Nephron (organoid): Measurements from ENCODE around the gene SNTA1.
"Not testable (repeated sequence)": the region's sequence is repeated elsewhere in the genome, so short reads cannot be mapped to it uniquely, and the experiment has no call there.

Experiments used
- H3K27ac Mint-ChIP-seq, 3 experiments: 2 replicates each; pipeline ENCODE4 v1.8.0; 2020; ENCODE audit warnings: mixed read lengths in 3 of 3, mild to moderate bottlenecking in 2 of 3, moderate library complexity in 1 of 3
- H3K27me3 Mint-ChIP-seq: 2 replicates; pipeline ENCODE4 v1.8.0; 2021; ENCODE audit warnings: low read depth, mild to moderate bottlenecking, moderate library complexity, mixed read lengths
- H3K36me3 Mint-ChIP-seq: 2 replicates; pipeline ENCODE4 v1.8.0; 2020; ENCODE audit warnings: low read depth, mixed read lengths
- H3K4me1 Mint-ChIP-seq: 2 replicates; pipeline ENCODE4 v1.8.0; 2020; ENCODE audit warnings: mixed read lengths
- H3K4me3 Mint-ChIP-seq, 3 experiments: 2 replicates each; pipeline ENCODE4 v1.8.0; 2020; ENCODE audit warnings: mild to moderate bottlenecking in 3 of 3, mixed read lengths in 3 of 3, moderate library complexity in 2 of 3
- H3K9me3 Mint-ChIP-seq: 2 replicates; pipeline ENCODE4 v1.8.0; 2020; ENCODE audit warnings: mixed read lengths
- TF ChIP-seq, protein P1 (sequence below), 3 experiments: fragments of 200-600 bp; sonication (generic); IDR thresholded peaks; one replicate each; pipeline ENCODE4 v1.5.0; 2021; ENCODE audit warnings: antibody characterized with exemption in 3 of 3; ENCODE audit not compliant: unreplicated experiment in 3 of 3

SNTA1 gene

DNA sequence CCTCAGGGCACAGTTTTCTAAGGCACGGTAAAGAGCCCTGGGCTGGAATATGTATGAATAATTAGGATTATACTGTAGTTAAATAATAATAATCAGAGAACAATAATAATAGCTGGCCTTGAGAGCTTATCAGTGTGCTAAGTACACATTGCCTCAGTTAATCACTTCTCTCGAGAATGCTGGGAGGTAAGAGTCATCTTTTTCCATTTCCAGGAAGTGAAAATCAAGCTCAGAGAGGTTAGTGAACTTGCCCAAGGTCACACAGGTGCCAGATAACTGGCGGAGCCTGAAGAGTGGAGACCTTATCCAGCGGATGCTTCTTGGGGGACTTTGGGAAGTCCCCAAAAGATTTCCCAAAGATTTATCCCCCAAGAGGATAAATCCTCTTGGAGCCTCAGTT lies 26.9 kb upstream of the SNTA1 start:
- Mint-ChIP-seq H3K4me1 (no peaks in the 10 kb centered on the region), H3K4me3 (no peak overlapping the region), H3K36me3 (no peaks in the 10 kb centered on the region), H3K27ac (no peak overlapping the region), H3K27me3 (peaks cover 7% of the 10 kb centered on the region), H3K9me3 (no peaks in the 10 kb centered on the region)
- TF ChIP-seq, protein P1, sequence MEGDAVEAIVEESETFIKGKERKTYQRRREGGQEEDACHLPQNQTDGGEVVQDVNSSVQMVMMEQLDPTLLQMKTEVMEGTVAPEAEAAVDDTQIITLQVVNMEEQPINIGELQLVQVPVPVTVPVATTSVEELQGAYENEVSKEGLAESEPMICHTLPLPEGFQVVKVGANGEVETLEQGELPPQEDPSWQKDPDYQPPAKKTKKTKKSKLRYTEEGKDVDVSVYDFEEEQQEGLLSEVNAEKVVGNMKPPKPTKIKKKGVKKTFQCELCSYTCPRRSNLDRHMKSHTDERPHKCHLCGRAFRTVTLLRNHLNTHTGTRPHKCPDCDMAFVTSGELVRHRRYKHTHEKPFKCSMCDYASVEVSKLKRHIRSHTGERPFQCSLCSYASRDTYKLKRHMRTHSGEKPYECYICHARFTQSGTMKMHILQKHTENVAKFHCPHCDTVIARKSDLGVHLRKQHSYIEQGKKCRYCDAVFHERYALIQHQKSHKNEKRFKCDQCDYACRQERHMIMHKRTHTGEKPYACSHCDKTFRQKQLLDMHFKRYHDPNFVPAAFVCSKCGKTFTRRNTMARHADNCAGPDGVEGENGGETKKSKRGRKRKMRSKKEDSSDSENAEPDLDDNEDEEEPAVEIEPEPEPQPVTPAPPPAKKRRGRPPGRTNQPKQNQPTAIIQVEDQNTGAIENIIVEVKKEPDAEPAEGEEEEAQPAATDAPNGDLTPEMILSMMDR (IDR thresholded peaks at IDR 0.05; ENCODE audit: unreplicated experiment in 3 of 3) = no peak

DNA sequence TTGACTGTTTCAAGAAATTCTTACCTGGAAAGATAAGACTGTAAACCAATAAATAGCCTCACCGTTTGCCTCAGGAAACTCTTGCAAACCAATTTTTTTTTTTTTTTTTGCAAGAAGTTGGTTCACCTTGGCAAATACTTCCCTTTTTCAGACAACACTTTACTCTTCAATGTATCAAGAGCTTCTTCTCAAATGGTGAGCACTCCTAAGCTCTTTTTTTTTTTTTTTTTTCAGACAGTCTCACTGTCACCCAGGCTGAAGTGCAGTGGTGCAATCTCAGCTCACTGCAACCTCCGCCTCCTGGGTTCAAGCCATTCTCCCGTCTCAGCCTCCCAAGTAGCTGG lies 22.7 kb upstream of the SNTA1 start:
- Mint-ChIP-seq H3K27ac (no peak overlapping the region), H3K9me3 (no peaks in the 10 kb centered on the region), H3K4me3 (no peak overlapping the region), H3K27me3 (peaks cover 8% of the 10 kb centered on the region), H3K4me1 (no peaks in the 10 kb centered on the region), H3K36me3 (no peaks in the 10 kb centered on the region)
- TF ChIP-seq, protein P1 (IDR thresholded peaks at IDR 0.05; ENCODE audit: unreplicated experiment in 3 of 3) = no peak

DNA sequence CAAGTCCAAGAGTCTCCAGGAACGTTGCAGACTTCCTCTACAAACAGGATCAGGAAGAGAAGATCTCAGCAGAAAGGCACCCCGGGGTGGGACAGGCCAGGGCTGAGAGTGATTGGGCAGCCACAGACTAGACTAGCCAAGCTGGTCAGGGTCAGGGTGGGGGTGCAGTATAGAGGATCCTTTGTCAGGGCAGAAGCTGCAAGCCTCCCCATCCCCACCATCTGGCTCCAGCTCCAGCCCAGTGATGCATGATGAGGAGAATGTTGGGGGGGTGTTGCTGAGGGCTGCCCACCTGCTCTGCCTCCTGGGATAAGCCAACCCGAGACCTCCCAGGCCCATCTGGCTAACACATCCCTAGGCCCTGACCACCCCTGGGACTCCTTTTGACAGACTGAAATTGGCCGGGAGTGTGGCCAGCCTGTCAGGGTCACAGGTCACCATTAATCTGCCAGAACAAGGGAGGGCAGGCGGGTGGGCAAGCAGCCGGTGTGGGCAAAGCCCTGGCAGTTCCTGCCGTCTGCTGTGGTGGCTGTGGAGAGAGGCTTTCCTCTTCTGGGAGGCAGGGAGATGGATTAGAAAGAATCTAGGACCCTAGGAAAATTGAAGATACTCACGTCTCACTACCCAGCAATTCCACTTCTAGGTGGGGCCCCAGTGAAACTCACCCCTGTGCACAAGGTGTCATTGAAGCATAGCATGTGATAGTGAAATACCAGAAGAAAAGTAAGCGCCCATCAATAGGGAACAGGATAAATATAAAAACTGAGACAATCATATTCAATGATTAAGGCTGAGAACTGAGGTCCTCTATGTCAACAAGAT lies 22.1 kb upstream of the SNTA1 start:
- Mint-ChIP-seq H3K9me3 (no peaks in the 10 kb centered on the region), H3K4me3 (no peak overlapping the region), H3K36me3 (no peaks in the 10 kb centered on the region), H3K27ac (no peak overlapping the region), H3K27me3 (peaks cover 8% of the 10 kb centered on the region), H3K4me1 (no peaks in the 10 kb centered on the region)
- TF ChIP-seq, protein P1 (IDR thresholded peaks at IDR 0.05; ENCODE audit: unreplicated experiment in 3 of 3) = no peak

DNA sequence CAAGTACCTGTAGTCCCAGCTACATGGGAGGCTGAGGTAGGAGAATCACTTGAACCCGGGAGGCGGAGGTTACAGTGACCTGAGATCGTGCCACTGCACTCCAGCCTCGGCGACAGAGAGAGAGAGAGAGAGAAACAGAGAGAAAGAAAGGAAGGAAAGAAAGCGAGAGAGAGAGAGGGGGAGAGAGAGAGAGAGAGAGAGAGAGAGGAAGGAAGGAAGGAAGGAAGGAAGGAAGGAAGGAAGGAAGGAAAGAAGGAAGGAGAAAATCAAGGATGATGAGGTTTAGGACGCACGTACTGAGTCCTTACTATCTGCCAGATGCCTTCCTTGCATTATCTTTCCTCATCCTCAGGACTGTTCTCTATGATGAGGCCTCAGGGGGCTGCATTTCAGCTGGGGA lies 21.2 kb upstream of the SNTA1 start:
- not testable (repeated sequence) for H3K27ac Mint-ChIP-seq, H3K27me3 Mint-ChIP-seq, H3K36me3 Mint-ChIP-seq, H3K4me1 Mint-ChIP-seq, H3K4me3 Mint-ChIP-seq, H3K9me3 Mint-ChIP-seq

DNA sequence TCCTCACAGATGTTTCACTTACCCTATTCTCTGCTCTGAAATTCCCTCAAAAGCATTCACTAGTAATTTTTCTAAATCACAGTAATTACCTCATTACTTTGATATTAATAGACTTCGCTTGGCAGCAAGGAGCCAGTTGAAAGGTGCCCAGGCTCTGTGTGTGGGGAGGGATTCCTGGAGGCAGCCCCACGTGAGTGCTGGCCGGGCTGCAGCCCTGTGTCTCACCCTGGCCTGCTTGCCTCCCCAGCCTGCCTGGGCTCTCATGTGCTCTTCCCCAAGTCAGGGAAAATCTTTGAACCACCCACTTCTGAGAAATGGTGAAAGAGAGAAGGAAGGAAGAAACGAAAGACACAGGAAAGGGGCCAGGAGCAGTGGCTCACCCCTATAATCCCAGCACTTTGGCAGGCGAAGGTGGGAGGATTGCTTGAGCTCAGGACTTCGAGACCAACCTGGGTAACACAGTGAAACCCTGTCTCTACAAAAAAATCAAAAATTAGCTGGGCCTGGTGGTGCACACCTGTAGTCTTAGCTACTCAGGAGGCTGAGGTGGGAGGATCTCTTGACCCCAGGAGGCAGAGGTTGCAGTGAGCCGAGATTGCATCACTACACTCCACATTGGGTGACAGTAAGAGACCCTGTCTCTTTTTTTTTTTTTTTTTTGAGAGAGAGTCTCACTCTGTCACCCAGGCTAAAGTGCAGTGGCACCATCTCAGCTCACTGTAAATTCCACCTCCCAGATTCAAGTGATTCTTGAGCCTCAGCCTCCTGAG lies 20.0 kb upstream of the SNTA1 start:
- Mint-ChIP-seq H3K36me3 (no peaks in the 10 kb centered on the region), H3K27ac (no peak overlapping the region), H3K4me1 (no peaks in the 10 kb centered on the region), H3K27me3 (peaks cover 13% of the 10 kb centered on the region), H3K4me3 (no peak overlapping the region), H3K9me3 (no peaks in the 10 kb centered on the region)
- TF ChIP-seq, protein P1 (IDR thresholded peaks at IDR 0.05; ENCODE audit: unreplicated experiment in 3 of 3) = no peak

DNA sequence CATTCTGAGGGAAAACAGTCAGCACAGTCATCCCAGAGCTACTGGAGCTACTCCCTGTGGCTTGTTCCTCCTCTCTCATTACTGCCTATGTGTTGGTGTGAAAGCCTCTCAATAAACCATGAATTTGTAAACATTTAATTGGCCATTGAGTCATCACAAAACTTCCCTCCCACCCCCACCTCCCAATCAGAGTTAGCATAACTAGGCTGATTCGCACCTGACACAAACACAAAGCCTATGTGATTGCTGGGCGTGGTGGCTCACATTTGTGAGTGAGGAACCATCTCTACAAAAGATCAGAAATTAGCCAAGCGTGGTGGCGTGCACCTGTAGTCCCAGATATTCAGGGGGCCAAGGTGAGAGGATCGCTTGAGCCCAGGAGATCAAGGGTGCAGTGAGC lies 17.1 kb upstream of the SNTA1 start:
- Mint-ChIP-seq H3K36me3 (no peaks in the 10 kb centered on the region), H3K27ac (no peak overlapping the region), H3K4me1 (no peaks in the 10 kb centered on the region), H3K27me3 (peaks cover 13% of the 10 kb centered on the region), H3K4me3 (no peak overlapping the region), H3K9me3 (no peaks in the 10 kb centered on the region)
- TF ChIP-seq, protein P1 (IDR thresholded peaks at IDR 0.05; ENCODE audit: unreplicated experiment in 3 of 3) = no peak
